ENCODE results near the gene C1orf21. TPM values are rescaled to one million over a fixed set of nuclear protein-coding genes. Genes with fewer than 3 reads are reported as not detected.

C1orf21 gene
- total RNA-seq, 2 experiments from 2014 or later = 8.5 to 9.6 TPM

DNA sequence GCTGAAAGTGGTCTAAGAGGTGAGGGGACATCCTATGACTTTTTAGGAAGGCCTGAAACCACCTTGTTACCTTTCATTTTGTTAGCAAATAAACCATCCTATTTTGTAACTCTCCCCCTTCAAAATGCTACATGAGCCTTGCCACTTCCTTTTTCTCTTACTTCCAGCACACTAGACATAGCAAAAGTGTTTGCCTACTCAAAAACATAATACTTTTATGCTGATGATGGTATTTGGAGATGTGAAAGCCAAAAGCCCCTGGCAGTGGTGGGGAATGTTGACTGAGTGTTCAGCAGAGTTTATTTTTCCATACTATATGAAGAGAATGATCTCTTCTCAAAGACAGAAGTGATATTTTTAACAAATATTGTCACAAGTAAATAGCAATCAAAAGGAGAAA, 233.6 kb downstream of the C1orf21 start:
- H3K9me3 Mint-ChIP-seq (ENCODE audit: low read depth) = no peaks in the 10 kb centered on the region
- no peak overlapping the region for H3K4me3 Mint-ChIP-seq
- no peak for DNase-seq
- CTCF ChIA-PET = no interaction called here
- H3K27ac Mint-ChIP-seq = no peak overlapping the region
- no peak for ATAC-seq
- H3K36me3 Mint-ChIP-seq = no peaks in the 10 kb centered on the region
- no peaks in the 10 kb centered on the region for H3K4me1 Mint-ChIP-seq
- no peaks in the 10 kb centered on the region for H3K27me3 Mint-ChIP-seq

DNA sequence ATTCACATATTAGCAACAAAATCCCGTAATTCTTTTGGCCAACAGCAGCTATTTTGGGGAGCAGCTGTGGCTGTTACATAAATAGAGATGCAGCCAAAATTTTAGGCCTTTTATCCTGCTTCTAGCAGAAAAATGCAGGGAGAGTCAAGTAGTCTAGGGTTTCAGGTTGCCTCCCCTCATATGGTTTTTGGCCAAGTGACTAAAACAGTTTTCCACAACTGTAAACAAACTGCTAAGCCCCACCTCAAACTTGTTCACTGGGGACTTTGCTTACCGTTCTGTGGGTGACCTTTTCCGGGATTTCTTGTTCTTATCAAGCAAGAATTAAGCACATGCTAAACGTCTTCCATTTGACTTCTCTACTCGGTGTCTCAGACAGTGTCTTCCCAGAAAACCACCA, 234.4 kb downstream of the C1orf21 start:
- no peak for DNase-seq
- H3K36me3 Mint-ChIP-seq = no peaks in the 10 kb centered on the region
- no peak overlapping the region for H3K27ac Mint-ChIP-seq
- no peaks in the 10 kb centered on the region for H3K27me3 Mint-ChIP-seq
- H3K9me3 Mint-ChIP-seq (ENCODE audit: low read depth) = no peaks in the 10 kb centered on the region
- no peaks in the 10 kb centered on the region for H3K4me1 Mint-ChIP-seq
- H3K4me3 Mint-ChIP-seq = no peak overlapping the region
- ATAC-seq = no peak
- CTCF ChIA-PET = no interaction called here

DNA sequence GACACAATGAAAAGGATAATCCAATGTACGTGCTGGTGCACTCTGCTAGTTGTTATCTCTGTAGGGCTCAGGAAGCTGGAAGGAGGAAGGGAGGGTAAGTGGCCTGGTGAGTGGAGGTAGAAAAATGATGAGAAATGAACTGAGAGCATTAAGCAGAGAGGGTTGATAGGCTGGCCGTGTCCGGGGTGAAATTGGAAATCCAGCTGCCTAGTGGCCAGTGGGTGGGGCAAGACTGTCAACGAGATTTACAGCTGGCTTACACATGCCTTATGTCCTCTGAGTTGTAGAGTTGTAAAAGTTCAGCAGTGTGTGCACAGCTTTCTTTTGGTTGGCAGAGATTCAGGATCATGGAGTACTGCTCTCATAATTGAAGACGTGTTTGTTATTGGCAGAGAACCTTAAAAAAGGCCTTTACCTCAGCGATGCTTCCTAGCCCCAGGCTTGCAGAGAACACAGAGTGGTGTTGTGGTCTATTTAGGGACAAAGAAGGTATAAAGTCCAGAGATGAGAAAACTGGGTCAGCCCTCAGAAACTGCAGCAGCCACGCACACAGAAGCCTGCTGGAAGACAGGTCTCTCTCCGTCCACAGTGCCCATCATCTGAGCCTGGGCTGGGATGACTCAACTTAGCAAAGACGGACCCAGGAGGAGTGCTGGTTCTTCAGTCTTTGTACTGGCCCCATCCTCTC, 235.5 kb downstream of the C1orf21 start:
- Mint-ChIP-seq H3K9me3 (ENCODE audit: low read depth) (no peaks in the 10 kb centered on the region), H3K36me3 (no peaks in the 10 kb centered on the region), H3K27me3 (no peaks in the 10 kb centered on the region), H3K4me3 (no peak overlapping the region), H3K4me1 (no peaks in the 10 kb centered on the region), H3K27ac (no peak overlapping the region)
- no peak for ATAC-seq
- CTCF ChIA-PET = no interaction called here
- DNase-seq = no peak

DNA sequence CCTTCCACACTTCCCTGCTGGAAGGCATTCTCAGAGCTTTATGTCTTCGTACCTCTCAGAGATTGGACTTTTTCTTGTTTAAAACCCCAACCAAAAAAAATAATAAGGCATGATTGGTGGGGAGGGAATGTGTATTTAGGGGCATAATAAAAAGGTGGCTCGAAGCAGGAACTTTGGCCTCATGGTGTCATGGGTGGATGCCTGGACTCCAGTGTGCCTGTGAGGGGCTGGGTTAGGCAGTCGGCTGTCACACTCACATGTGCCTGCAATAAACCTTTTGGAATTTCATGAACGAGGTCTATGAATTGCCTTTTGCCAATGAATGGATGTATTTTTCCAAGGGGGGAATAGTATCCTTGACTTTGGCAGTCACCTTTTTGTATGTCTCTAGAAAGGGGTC, 236.6 kb downstream of the C1orf21 start:
- H3K36me3 Mint-ChIP-seq = no peaks in the 10 kb centered on the region
- DNase-seq (no peak), ATAC-seq (no peak)
- H3K4me3 Mint-ChIP-seq = no peak overlapping the region
- no peak overlapping the region for H3K27ac Mint-ChIP-seq
- CTCF ChIA-PET = no interaction called here
- H3K27me3 Mint-ChIP-seq = peaks cover 1% of the 10 kb centered on the region
- no peaks in the 10 kb centered on the region for H3K4me1 Mint-ChIP-seq
- H3K9me3 Mint-ChIP-seq (ENCODE audit: low read depth) = no peaks in the 10 kb centered on the region

DNA sequence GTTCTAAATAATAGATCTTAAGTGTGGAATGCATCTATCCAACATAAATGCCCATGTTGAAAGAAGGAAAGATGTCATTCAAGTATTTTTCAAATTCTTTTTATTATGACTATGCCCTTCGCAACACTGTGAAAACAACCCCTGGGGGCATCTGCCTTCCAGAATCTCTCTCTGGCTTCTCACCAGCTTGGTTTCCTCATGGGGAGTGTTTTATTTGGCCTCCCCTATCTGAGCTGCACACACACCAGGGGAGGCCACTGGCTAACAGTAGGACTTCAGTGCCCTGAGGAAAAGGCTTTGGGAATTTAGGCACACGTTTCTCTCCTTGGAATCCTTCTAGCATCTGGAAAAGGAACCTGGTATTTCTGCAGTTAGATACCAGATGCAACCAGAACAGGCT, 237.2 kb downstream of the C1orf21 start:
- Mint-ChIP-seq H3K36me3 (no peaks in the 10 kb centered on the region), H3K27ac (no peak overlapping the region), H3K4me3 (no peak overlapping the region), H3K4me1 (no peaks in the 10 kb centered on the region), H3K9me3 (ENCODE audit: low read depth) (no peaks in the 10 kb centered on the region), H3K27me3 (peaks cover 3% of the 10 kb centered on the region)
- no peak for DNase-seq
- no peak for ATAC-seq
- CTCF ChIA-PET = no interaction called here

DNA sequence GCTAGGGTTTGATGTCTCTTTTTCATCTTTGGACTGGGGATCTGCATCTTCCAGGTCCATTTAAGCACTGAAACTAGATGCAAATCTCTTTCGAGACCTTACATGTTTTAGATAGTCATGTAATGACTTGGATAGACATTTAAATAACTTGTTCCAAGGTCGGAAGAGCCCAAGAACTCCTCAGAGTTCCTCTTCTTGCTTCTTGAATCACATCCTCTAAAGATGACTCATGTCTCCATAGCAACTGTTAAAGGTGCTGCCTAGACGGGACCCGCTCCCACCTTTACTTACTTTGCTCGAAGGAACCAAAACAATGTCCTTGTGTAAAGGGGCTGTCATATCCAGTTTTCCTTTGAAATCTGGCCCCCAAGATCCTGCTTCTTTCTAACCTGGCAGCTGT, 237.8 kb downstream of the C1orf21 start:
- CTCF ChIA-PET = no interaction called here
- Mint-ChIP-seq H3K27ac (no peak overlapping the region), H3K4me3 (no peak overlapping the region), H3K36me3 (no peaks in the 10 kb centered on the region), H3K4me1 (no peaks in the 10 kb centered on the region), H3K9me3 (ENCODE audit: low read depth) (no peaks in the 10 kb centered on the region), H3K27me3 (peaks cover 3% of the 10 kb centered on the region)
- ATAC-seq (no peak), DNase-seq (no peak)

DNA sequence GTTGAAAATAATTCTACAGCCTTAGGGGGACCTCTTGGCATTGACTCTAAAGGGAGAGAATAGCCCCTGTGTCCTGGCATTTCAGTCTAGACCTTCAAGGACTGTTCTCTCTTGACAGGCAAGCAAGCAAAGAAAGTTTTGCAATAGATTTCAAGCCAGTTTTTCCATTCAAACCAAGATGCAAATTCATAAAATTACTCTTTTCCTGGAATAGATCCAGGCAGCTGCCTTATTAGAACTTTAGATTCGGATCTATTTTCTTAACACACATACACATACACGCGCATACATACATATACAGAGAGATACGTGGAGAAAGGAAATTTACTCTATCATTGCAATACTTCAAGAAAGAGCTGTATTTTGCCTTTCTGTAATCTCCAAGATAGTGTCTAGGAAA, 238.4 kb downstream of the C1orf21 start:
- H3K27me3 Mint-ChIP-seq = peaks cover 3% of the 10 kb centered on the region
- no peak overlapping the region for H3K4me3 Mint-ChIP-seq
- no peaks in the 10 kb centered on the region for H3K4me1 Mint-ChIP-seq
- H3K36me3 Mint-ChIP-seq = no peaks in the 10 kb centered on the region
- DNase-seq (no peak), ATAC-seq (no peak)
- H3K9me3 Mint-ChIP-seq (ENCODE audit: low read depth) = no peaks in the 10 kb centered on the region
- CTCF ChIA-PET = no interaction called here
- no peak overlapping the region for H3K27ac Mint-ChIP-seq

DNA sequence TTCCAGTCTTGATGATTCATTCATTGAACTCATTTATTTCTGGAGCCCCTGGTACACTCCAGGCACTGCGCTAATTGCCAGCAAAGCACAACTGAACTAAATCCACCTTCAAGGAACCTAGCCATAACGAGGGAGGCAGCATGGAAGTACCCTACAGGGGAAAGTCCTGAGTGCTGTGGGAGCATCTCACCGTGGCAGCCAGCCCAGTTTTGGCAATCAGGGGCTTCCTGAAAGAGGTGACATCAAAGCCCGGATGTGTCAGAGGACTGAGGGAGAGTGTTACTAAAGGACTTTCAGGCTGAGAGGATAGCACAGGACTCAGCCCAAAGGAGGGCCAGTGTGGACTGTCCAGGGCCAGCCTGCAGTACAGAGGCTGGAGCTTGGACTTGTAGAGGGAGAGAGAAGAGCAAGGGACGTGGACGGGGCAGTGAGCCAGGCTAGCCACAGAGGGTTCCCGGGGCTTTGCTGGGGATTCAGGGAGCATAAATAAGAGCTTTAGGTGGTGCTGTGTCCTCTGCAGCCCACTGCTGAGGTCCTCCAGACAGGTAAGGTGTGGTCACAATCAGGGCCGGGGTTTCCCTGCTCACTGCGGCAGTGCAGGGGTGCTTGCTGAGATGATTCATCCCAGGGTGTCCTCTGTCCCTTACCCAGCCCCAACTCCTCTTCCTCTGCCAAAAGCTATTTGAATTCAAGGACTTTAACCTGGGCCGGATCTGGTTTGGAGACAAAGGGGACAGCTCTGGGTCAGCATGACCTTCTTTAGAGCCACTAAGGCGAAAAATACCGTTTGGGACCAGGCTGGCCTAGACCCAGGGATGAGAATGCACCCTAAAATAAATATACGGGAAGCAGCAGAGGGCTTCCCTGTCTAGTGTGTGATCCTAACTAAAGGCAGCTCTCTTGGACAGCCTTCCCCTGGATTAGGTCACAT, 239.5 kb downstream of the C1orf21 start:
- Mint-ChIP-seq H3K27me3 (peaks cover 3% of the 10 kb centered on the region), H3K4me3 (no peak overlapping the region), H3K9me3 (ENCODE audit: low read depth) (no peaks in the 10 kb centered on the region), H3K36me3 (no peaks in the 10 kb centered on the region), H3K4me1 (no peaks in the 10 kb centered on the region), H3K27ac (no peak overlapping the region)
- ATAC-seq (no peak), DNase-seq (no peak)
- CTCF ChIA-PET = no interaction called here

DNA sequence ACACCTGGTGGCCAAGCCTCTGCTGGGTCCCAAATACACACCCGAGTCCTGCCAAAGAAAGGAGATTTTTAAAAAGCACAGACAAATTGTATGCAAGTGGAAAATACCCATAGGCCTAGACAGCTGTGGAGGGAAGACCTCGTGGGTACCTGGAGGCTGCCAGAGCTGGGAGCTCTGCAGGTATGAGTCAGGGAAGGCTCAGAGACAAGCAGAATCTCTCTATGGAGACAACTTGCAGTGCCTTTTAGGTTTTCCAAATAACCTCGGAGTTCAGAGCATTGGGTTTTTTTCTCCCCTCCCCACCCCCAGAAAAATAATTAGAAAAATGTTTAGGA, 240.1 kb downstream of the C1orf21 start:
- Mint-ChIP-seq H3K4me1 (no peaks in the 10 kb centered on the region), H3K4me3 (no peak overlapping the region), H3K36me3 (no peaks in the 10 kb centered on the region), H3K27ac (no peak overlapping the region), H3K9me3 (ENCODE audit: low read depth) (no peaks in the 10 kb centered on the region), H3K27me3 (peaks cover 3% of the 10 kb centered on the region)
- CTCF ChIA-PET = no interaction called here
- no peak for ATAC-seq
- no peak for DNase-seq

DNA sequence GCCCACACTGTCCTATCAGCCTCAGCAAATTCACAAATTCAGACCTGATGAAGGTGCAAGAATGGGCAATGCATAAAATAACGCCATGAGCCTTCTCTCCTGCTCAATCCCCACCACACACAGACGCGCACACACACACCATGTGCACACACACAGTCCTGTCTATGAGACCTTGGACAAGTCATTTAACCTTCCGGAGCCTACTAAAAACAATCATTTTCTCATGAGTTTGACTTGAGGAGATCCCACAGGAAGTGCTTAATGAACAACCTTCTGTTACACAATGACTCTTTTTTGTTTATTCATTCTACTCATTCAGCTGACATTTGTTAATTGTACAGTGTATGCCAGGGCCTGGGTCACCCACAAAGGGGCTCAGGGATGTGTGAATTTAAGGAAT, 242.4 kb downstream of the C1orf21 start:
- Mint-ChIP-seq H3K36me3 (no peaks in the 10 kb centered on the region), H3K9me3 (ENCODE audit: low read depth) (no peaks in the 10 kb centered on the region), H3K27ac (no peak overlapping the region), H3K27me3 (peaks cover 3% of the 10 kb centered on the region), H3K4me1 (no peaks in the 10 kb centered on the region), H3K4me3 (no peak overlapping the region)
- no peak for ATAC-seq
- CTCF ChIA-PET = no interaction called here
- DNase-seq = no peak

DNA sequence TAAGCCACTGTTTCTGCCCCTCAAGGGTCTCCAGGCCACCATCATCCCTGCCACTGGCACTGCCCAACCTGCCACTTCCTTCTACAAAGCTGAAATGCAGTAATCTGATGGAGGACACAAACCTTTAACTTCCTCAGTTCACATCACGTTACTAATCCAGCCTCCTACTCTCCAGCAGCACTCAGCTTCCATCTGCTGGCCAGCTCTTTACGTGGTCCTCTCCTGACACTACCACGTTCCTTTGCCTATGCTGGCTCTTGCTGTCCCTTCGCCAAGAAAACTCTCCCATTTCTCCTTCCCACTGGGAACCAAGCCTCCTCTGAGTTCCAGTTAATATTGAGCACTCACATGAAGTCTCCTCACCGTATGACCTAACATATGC, 243.8 kb downstream of the C1orf21 start:
- H3K4me3 Mint-ChIP-seq = no peak overlapping the region
- CTCF ChIA-PET = no interaction called here

DNA sequence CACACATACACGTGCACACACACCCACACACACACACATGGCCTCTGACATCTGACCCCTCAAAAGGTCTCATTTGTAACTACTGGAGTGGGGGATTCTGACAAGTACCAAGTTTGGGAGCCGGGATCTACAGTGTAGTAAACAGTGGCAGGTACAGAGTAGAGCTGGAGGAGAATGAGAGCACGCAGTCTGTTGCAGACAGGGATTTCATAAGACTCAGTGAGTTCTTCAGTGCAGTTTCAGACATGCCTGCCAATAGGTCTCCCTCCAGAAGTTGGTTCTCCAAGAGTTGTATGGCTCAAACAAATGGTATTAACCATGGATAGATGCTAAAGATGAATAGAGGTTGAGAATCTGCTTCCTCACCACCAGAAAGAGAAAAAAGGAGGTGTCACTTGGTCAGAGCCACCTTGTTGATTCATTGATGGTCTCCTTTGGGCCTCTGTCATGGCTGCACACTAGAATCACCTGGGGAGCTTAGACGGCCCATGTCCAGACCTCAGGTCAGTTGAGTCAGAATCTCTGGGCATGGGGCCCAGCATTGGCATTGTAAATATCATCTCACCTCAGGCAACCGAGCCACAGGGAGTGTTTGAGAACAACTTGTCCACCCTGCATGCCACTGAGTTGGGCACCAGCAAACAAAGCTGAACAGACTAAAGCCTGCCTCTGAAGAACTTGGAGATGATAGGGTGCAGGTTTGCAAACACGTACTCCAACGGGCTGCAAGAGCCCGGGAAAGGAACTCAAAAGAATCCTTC, 245.8 kb downstream of the C1orf21 start:
- no peaks in the 10 kb centered on the region for H3K4me1 Mint-ChIP-seq
- H3K4me3 Mint-ChIP-seq = no peak overlapping the region
- no peaks in the 10 kb centered on the region for H3K36me3 Mint-ChIP-seq
- DNase-seq = no peak
- CTCF ChIA-PET = no interaction called here
- no peak overlapping the region for H3K27ac Mint-ChIP-seq
- H3K27me3 Mint-ChIP-seq = peaks cover 8% of the 10 kb centered on the region
- no peaks in the 10 kb centered on the region for H3K9me3 Mint-ChIP-seq (ENCODE audit: low read depth)
- no peak for ATAC-seq

More for the DNA sequence above, 243.8 kb downstream of the C1orf21 start:
- Mint-ChIP-seq H3K36me3 (no peaks in the 10 kb centered on the region), H3K27me3 (peaks cover 3% of the 10 kb centered on the region), H3K4me1 (no peaks in the 10 kb centered on the region), H3K9me3 (ENCODE audit: low read depth) (no peaks in the 10 kb centered on the region), H3K27ac (no peak overlapping the region)
- DNase-seq (no peak), ATAC-seq (no peak)

DNA sequence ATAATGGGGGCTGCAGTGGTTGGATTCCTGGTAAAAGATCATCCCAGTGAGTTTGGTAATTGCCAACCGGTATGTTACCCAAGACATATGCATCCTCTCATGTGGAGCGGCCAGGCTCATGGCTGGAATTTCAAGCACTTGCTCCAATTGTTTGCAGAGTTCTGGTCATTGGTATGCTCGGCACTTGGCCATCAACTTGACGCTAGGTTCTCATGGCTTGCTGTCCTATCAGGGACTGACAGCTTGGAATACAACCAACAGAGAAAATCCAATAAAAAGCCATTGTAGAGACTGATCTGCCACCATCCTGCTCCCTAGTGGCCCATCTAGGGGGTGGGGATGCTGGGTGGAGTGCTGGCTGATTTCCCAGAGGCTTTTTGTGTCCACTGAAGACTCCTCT, 247.0 kb downstream of the C1orf21 start:
- ATAC-seq = no peak
- CTCF ChIA-PET = interaction anchor here (0.9 kb wide), 1 partner anchor 30 kb away, joined by 3 read pairs; no protein-coding TSS in a partner anchor
- peaks cover 5% of the 10 kb centered on the region for H3K27me3 Mint-ChIP-seq
- no peaks in the 10 kb centered on the region for H3K9me3 Mint-ChIP-seq (ENCODE audit: low read depth)
- H3K4me3 Mint-ChIP-seq = no peak overlapping the region
- DNase-seq = no peak
- H3K4me1 Mint-ChIP-seq = no peaks in the 10 kb centered on the region
- H3K27ac Mint-ChIP-seq = no peak overlapping the region
- H3K36me3 Mint-ChIP-seq = no peaks in the 10 kb centered on the region

DNA sequence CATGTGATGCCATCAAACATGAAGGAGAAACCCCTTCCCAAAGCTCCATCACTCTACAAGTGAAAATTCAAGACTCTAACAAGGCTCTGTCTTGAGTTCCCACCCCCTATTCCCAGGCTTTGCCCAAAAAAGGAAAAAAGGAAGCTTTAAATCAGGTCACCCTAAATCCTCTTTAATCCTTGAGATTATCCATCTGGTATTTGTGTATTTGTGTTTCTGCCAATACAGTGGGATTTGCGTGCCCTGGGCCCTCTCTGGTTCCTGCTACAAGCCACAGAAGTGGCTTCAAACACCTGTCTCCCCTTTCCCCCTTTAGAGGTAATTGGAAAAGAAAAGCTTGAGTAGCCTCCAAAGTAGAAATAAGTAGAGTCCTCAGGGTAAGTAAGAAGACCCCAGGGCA, 247.5 kb downstream of the C1orf21 start:
- ATAC-seq = no peak
- Mint-ChIP-seq H3K36me3 (no peaks in the 10 kb centered on the region), H3K4me3 (no peak overlapping the region), H3K9me3 (ENCODE audit: low read depth) (no peaks in the 10 kb centered on the region), H3K4me1 (no peaks in the 10 kb centered on the region), H3K27me3 (peaks cover 5% of the 10 kb centered on the region), H3K27ac (no peak overlapping the region)
- CTCF ChIA-PET = no interaction called here
- no peak for DNase-seq
